Stimulated activated CD8-positive, alpha-beta memory T cell treated with anti-CD3 and anti-CD28 coated beads, Interleukin-4, amount 100 ng/mL, for 24 hours (primary cell): ENCODE results near the gene NFIB.

Source experiments
- DNase-seq: peaks from one replicate; pipeline ENCODE4 v3.0.0-alpha.2; 2020; ENCODE audit warnings: low read depth

NFIB gene

GRCh38 chr9:14344941-14345353 lies 31.0 kb upstream of the NFIB start:
- no peak for DNase-seq

DNA sequence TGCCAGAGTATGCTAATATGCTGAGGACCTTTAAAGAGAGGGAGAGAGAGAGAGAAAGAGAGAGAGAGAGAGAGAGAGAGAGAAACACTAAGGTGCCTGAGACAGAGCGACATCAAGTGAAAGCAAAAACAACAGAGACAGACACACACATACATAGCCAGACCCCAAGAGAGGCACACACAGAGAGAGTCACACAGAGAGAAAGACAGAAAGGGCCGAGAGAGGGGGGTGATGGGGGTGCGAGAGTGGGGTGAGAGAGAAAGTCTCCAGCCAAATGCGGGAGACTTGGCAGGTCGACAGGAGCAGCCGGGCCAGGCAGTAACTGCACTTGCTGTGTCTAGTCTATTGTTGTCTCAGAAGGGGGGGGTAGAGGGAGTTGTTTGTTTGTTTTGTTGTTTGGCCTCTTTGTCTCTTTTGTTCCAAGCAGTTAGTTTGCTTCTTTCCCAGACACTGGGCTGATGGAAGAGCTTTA lies 30.1 kb upstream of the NFIB start:
- DNase-seq = no peak

DNA sequence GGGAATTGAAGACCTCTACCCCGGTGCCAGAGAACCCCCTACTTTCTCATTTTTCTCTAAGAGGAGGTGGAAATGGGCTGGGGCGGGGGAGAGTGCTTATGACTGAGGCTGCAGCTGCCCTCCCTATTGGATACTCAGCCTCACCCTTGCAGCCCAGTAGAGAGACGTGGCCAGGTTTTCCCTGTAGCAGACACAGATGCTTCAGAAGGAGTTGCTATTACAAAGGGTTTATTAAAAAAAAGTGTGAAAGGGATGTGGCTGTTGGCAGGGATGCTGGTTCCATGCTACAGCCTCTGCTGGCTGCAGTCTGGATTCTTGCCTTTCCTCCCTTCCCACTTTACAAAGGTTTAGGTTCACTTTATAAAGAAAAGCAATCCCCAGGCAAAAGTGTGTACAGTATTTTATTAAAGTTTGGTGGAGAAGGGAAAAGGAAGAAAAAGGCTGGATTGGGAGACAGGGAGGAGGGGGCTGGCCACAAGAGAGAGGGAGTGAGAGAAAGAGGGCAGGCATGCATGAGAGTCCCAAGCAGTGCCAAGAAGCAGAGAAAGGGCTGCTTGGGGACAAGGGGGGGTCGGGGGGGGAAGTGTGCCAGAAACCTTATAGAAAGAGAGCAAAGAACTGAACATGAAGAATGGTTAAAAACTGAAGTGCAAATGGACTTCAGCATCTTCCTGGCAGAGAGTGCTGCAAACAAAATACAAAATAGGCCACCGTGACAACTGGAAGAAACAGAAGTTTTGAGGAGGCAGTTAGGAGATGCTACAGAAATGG lies 29.5 kb upstream of the NFIB start:
- DNase-seq = no peak

DNA sequence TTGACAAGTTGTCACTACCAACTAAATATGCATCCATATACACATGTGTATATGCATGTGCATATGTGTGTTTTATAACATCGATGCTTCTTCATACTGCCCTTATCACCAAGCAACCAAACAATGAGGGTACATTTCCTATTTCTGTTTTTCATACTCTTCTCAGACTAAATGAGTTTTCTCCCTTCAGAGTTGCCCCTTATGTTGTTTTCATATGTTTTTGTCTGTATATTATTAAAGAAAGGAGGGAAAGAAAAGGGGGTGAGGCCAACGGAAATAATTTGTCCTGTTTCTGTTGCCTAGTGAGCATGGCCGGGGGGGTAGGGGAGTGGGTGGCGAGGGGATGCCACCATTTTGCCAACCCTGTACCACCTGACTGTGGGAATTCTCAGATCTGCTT lies 28.8 kb upstream of the NFIB start:
- DNase-seq = no peak

GRCh38 chr9:14341437-14342122 lies 27.6 kb upstream of the NFIB start:
- DNase-seq = no peak

DNA sequence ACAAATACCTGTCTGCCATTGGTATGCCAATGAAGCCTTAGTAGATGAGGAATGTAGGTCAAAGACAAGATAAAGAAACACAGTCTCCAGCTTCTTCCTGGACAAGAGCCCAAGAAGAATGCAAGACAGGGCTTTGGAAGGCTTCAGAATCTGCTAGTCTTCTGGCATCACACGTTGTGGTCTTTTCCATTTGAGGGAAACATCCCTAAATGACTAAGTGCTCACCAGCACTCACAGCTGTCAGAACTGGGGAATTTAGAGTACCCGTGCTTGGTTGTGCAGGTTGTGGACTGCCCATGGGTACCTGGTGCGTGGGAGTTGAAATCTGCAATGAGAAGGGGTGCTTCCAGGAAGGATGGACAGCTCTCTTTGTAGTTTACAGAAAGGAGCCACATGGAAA lies 27.1 kb upstream of the NFIB start:
- DNase-seq = no peak

DNA sequence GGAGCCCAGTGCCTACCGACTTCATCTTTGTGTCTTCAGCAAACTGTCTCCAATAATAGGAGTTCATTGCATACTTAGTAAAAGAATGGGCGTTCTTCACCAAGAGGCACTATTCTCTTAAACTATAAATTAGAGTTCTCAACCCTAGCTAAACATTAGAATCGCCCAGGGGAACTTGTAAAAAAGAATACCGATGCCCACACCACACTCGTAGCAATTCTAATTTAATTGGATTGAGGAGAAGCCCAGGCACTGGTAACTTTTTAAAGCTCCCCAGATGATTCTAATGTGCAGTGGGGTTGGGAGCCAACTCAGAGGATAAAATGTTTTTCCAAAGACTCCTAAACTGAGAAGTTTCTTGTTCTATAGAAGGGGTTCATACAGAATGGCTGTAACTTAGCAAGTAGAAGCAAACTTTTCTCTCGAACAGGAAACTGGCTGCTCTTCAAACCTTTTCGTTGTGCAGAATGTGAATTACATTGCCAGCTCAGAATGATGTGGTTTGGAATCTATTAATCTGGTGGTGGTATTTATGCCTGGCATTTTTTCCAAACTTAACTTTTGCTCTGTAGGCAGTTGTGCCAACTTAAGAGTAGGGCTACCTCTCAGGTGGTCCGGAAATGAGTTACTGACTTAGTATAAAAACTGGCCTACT lies 26.4 kb upstream of the NFIB start:
- DNase-seq = no peak

GRCh38 chr9:14339746-14340145 lies 25.8 kb upstream of the NFIB start:
- no peak for DNase-seq

DNA sequence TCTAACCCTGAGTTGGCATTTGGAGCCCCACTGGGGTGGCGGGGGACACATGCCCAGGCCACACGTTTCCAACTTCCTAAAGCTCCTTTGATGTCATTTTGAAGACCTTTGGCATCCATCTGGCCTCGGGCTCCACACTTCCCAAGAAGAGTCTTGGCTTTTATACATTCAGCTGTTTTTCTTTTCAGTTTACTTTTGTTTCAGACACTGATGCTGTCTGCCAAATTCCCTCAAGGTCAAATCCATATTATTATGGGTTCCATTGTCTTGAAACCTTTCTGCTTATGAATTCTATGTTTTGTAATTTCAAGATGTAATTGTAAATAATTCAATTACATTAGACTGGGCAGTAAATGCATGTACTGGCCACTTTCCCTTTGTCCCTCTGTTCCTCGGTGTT lies 23.7 kb upstream of the NFIB start:
- DNase-seq = no peak

DNA sequence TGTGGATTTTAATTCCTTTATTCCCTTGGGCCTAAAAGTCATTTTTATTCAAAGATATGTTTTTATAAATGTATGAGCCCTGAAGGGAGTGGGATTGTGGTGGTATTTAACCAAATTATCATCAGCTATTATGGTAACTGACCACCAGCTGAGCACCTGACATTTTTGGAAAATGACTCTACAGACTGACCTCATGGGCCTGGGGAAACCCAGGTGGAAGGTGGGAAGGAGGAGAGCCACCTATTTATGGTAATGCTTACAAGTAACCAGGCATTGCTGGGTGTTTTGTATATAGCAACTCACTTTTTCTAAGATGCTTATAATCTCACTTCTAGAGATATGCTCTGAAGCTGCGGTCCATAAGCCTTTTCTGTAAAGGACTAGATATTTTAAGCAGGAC lies 22.3 kb upstream of the NFIB start:
- no peak for DNase-seq

GRCh38 chr9:14331120-14331519 lies 17.2 kb upstream of the NFIB start:
- no peak for DNase-seq

GRCh38 chr9:14327036-14327435 lies 13.1 kb upstream of the NFIB start:
- DNase-seq = no peak

DNA sequence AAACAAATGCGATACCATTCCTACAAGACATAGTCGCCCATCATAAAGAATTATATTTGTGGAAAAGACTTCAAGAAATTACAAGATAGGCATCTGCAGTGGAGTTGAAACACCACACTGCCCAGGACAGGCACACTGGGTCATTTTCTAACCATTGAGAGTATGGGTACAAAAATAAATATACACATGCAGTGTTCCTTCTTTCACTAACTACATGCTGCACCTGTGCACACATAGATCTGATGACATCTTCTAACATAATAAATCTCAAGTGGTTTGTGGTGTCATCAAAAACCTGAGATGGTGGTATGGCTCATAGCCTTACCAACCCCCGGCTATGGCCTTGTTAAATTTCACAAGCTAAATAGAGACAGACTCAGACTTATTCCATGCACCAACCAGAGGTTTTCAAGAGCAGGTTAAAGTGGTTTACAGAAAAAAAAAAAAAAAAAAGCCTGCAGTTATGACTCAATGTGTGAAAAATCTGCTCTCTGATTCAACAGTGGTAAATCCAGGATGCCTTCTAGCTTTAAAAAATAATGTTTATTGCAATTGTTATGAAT lies 12.4 kb upstream of the NFIB start:
- DNase-seq = no peak

- DNase-seq = no peak
These were observed 11.2 kb upstream of the NFIB start for GRCh38 chr9:14325147-14325546.

DNA sequence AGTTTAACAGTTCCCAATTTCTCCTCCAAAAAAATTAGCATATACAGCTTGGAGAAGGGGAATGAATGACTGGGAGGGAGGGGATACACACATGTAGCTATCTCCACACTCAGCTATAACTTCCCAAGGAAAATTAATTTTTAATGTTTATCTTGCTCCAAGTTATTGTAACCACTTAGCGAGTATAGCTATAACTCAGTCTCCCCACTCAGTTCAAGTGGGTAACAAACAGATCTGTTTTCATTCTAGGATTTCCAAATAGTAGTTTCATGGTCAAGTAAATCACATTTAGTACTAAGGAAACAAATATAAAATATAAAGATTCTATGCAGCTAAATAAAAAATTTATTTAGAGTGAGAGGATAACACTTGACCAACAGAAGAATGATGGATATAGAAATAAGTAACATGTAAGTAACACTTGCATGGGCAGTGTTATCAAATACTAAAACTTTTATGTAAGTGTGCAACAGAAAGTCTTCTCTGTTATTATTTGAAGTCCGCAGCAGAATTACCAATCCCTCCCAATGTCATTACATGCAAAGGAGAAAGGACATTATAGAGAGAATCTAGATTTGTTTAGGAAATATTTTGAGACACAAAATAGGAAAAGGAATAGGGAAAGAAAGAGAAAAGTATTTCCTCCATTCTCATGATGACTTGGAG lies 10.2 kb upstream of the NFIB start:
- DNase-seq = no peak

GRCh38 chr9:14323083-14323971 lies 9.4 kb upstream of the NFIB start:
- DNase-seq = no peak

GRCh38 chr9:14322211-14323082 lies 8.5 kb upstream of the NFIB start:
- DNase-seq = peak; percentile 63

GRCh38 chr9:14321517-14322130 lies 7.7 kb upstream of the NFIB start:
- DNase-seq = no peak

DNA sequence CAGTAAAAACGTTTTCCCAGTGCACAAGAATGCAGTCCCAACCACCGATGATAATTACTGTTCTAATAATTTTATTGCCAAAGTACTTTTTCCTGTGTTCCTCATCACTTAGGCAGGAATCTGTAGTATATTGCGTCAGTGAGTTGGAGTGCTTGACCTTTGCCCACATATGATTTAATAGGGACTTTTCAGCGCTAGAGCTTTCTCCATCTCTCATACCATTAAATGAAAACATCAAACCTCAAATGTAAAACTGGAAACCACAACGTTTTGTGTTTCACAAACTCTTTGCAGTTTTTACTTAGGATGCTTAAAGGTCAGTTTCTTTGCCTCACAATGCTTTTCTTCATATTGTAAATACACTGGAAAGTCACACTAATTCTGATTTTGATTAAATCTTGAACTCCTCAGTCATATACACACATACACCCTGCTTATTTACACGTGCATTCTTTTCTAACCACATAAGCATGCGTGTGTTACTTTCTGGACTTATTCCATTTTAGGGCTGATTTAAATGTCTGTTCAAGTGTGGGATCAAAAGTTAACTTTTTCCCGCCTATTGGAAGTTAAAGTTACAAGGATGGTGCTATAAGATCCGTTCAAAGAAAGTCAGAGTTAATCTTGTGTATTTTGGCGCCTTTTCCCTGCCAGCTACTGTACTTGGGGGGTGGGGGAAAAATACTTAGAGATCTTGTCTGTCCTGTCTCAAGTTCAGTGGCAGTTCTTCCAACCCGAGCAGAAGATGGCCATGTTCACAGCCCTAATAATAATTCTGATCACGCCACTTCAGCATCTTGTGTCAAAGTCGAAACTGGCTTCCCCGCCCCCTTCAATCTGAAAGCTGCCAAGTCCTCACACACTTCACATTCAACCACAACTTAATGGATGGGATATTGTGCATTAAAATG lies 6.6 kb upstream of the NFIB start:
- DNase-seq = no peak
